HTERT RPE-1 (cell line): ENCODE measurements around the gene NDRG2.

Experiments
- in situ Hi-C: fragments of 300-500 bp; cut with MboI; formaldehyde crosslinking; loops from 4 replicates; pipeline ENCODE4 v1.14.3; 2020; ENCODE audit warnings: low sequenced_read_pairs

The NDRG2 gene

GRCh38 chr14:21024585-21025370 lies at the start of gene NDRG2:
Gene NDRG2, minus strand, starts transcription at chr14:21025061. Its CDS starts 1,746 bp downstream, at chr14:21023315.
- in situ Hi-C loops = no loop called here

GRCh38 chr14:21073921-21074320 lies 49.1 kb upstream of the NDRG2 start:
- in situ Hi-C loops = no loop called here

- in situ Hi-C loops = no loop called here
These were observed 48.0 kb upstream of the NDRG2 start for GRCh38 chr14:21072781-21073339.

- in situ Hi-C loops = no loop called here
These were observed 47.2 kb upstream of the NDRG2 start for GRCh38 chr14:21072031-21072473.

GRCh38 chr14:21071225-21072030 lies 46.6 kb upstream of the NDRG2 start:
- in situ Hi-C loops = no loop called here

GRCh38 chr14:21070610-21071224 lies 45.9 kb upstream of the NDRG2 start:
- in situ Hi-C loops = no loop called here

GRCh38 chr14:21070083-21070609 lies 45.3 kb upstream of the NDRG2 start, which contains the start of gene ARHGEF40:
Gene ARHGEF40, plus strand, starts transcription at chr14:21070304. Its CDS starts 93 bp downstream, at chr14:21070397.
- in situ Hi-C loops = no loop called here

- in situ Hi-C loops = no loop called here
These were observed 44.7 kb upstream of the NDRG2 start for GRCh38 chr14:21069388-21070082.

GRCh38 chr14:21068521-21069387 lies 43.9 kb upstream of the NDRG2 start:
- in situ Hi-C loops = no loop called here

GRCh38 chr14:21066882-21067502 lies 42.1 kb upstream of the NDRG2 start:
- in situ Hi-C loops = no loop called here

GRCh38 chr14:21063479-21063878 lies 38.6 kb upstream of the NDRG2 start:
- in situ Hi-C loops = no loop called here

GRCh38 chr14:21061347-21061668 lies 36.4 kb upstream of the NDRG2 start:
- in situ Hi-C loops = no loop called here

- in situ Hi-C loops = no loop called here
These were observed 35.9 kb upstream of the NDRG2 start for GRCh38 chr14:21060614-21061346.

GRCh38 chr14:21059842-21060613 lies 35.2 kb upstream of the NDRG2 start:
- in situ Hi-C loops = no loop called here

GRCh38 chr14:21058903-21059302 lies 34.0 kb upstream of the NDRG2 start:
- in situ Hi-C loops = no loop called here

GRCh38 chr14:21057803-21058675 lies 33.2 kb upstream of the NDRG2 start, which contains the start of gene RNASE8:
Gene RNASE8, plus strand, starts transcription at chr14:21057822. Its CDS starts 71 bp downstream, at chr14:21057893.
- in situ Hi-C loops = no loop called here
